H9 (cell line): ENCODE results near the gene PALD1. TPM values are rescaled to one million over a fixed set of nuclear protein-coding genes. Genes with fewer than 3 reads are reported as not detected.

ENCODE experiments used
- DNase-seq: peaks from one replicate; pipeline ENCODE4 v3.0.0-alpha.2; 2017
- H2AFZ ChIP-seq: one replicate; pipeline ENCODE4 v1.6.1; 2013; ENCODE audit warnings: mild to moderate bottlenecking, low read length, control low read depth, moderate library complexity
- H2AK5ac ChIP-seq: 2 replicates; pipeline ENCODE4 v1.6.1; 2013; ENCODE audit warnings: low read length, control low read depth, mixed read lengths; ENCODE audit not compliant: insufficient read length
- H2BK120ac ChIP-seq: one replicate; pipeline ENCODE4 v1.6.1; 2013; ENCODE audit warnings: low read depth, mild to moderate bottlenecking, low read length, control low read depth, inconsistent platforms; ENCODE audit not compliant: poor library complexity, severe bottlenecking
- H2BK12ac ChIP-seq: 2 replicates; pipeline ENCODE4 v1.6.1; 2013; ENCODE audit warnings: low read length, control low read depth, mixed read lengths, low read depth; ENCODE audit not compliant: insufficient read length
- H2BK15ac ChIP-seq: 2 replicates; pipeline ENCODE4 v1.6.1; 2013; ENCODE audit warnings: low read depth, low read length, control low read depth
- H2BK20ac ChIP-seq: one replicate; pipeline ENCODE4 v1.6.1; 2013; ENCODE audit warnings: low read depth, mild to moderate bottlenecking, low read length, control low read depth, inconsistent platforms; ENCODE audit not compliant: poor library complexity, severe bottlenecking
- H2BK5ac ChIP-seq: 2 replicates; pipeline ENCODE4 v1.6.1; 2013; ENCODE audit warnings: low read length, control low read depth, mixed read lengths; ENCODE audit not compliant: insufficient read length
- H3K14ac ChIP-seq: 2 replicates; pipeline ENCODE4 v1.6.1; 2013; ENCODE audit warnings: low read length, control low read depth; ENCODE audit not compliant: insufficient read depth
- H3K18ac ChIP-seq: 2 replicates; pipeline ENCODE4 v1.6.1; 2013; ENCODE audit warnings: low read depth, mild to moderate bottlenecking, mixed read lengths, low read length, control low read depth; ENCODE audit not compliant: insufficient read length
- H3K23ac ChIP-seq: 2 replicates; pipeline ENCODE4 v1.6.1; 2013; ENCODE audit warnings: low read length, control low read depth, mixed read lengths, low read depth; ENCODE audit not compliant: insufficient read length
- H3K23me2 ChIP-seq: 2 replicates; pipeline ENCODE4 v1.6.1; 2013; ENCODE audit warnings: low read depth, mild to moderate bottlenecking, mixed read lengths, low read length, control low read depth; ENCODE audit not compliant: insufficient read length, poor library complexity, severe bottlenecking
- H3K27ac ChIP-seq: 2 replicates; pipeline ENCODE4 v1.5.1; 2013; ENCODE audit warnings: low read length, control low read depth, mixed read lengths, low read depth; ENCODE audit not compliant: insufficient read length
- H3K27me3 ChIP-seq: 2 replicates; pipeline ENCODE4 v1.6.1; 2013; ENCODE audit warnings: low read length, control low read depth, inconsistent platforms; ENCODE audit not compliant: insufficient read depth
- H3K4ac ChIP-seq: 2 replicates; pipeline ENCODE4 v1.6.1; 2013; ENCODE audit warnings: low read depth, mild to moderate bottlenecking, control low read depth, inconsistent platforms, low read length, moderate library complexity
- H3K4me1 ChIP-seq: 2 replicates; pipeline ENCODE4 v1.6.1; 2013; ENCODE audit warnings: low read length, control low read depth, inconsistent platforms; ENCODE audit not compliant: insufficient read depth
- H3K4me2 ChIP-seq: 2 replicates; pipeline ENCODE4 v1.6.1; 2013; ENCODE audit warnings: low read length, control low read depth, mixed read lengths; ENCODE audit not compliant: insufficient read length, insufficient read depth
- H3K56ac ChIP-seq: 2 replicates; pipeline ENCODE4 v1.6.1; 2013; ENCODE audit warnings: low read depth, mild to moderate bottlenecking, mixed read lengths, low read length, control low read depth; ENCODE audit not compliant: insufficient read length
- H3K79me1 ChIP-seq: 2 replicates; pipeline ENCODE4 v1.6.1; 2013; ENCODE audit warnings: low read depth, mild to moderate bottlenecking, moderate library complexity, low read length, control low read depth, inconsistent platforms; ENCODE audit not compliant: insufficient read depth, poor library complexity, severe bottlenecking
- H3K79me2 ChIP-seq: 2 replicates; pipeline ENCODE4 v1.6.1; 2013; ENCODE audit warnings: low read length, control low read depth, inconsistent platforms; ENCODE audit not compliant: insufficient read depth
- H3K9ac ChIP-seq: 2 replicates; pipeline ENCODE4 v1.6.1; 2013; ENCODE audit warnings: low read length, control low read depth, mixed read lengths; ENCODE audit not compliant: insufficient read length; ENCODE audit errors: extremely low read depth
- H3K9me3 ChIP-seq: one replicate; pipeline ENCODE4 v1.6.1; 2013; ENCODE audit warnings: low read depth, low read length, inconsistent platforms; ENCODE audit not compliant: control insufficient read depth
- H3T11ph ChIP-seq: one replicate; pipeline ENCODE4 v1.6.1; 2013; ENCODE audit warnings: mild to moderate bottlenecking, low read length, control low read depth, inconsistent platforms
- H4K20me1 ChIP-seq: one replicate; pipeline ENCODE4 v1.6.1; 2013; ENCODE audit not compliant: control insufficient read depth, insufficient read length, insufficient read depth
- H4K5ac ChIP-seq: 2 replicates; pipeline ENCODE4 v1.6.1; 2013; ENCODE audit warnings: low read depth, mild to moderate bottlenecking, mixed read lengths, low read length, control low read depth; ENCODE audit not compliant: insufficient read length
- H4K8ac ChIP-seq: replicated peaks from 2 replicates; pipeline ENCODE4 v1.6.1; 2013; ENCODE audit warnings: low read length, control low read depth, mixed read lengths, low read depth; ENCODE audit not compliant: insufficient read length
- H4K91ac ChIP-seq: 2 replicates; pipeline ENCODE4 v1.6.1; 2013; ENCODE audit warnings: low read depth, mild to moderate bottlenecking, moderate library complexity, mixed read lengths, low read length, control low read depth; ENCODE audit not compliant: insufficient read length
- H3K27ac Mint-ChIP-seq, 3 experiments: 2 replicates in 2 of 3; 3 replicates in 1 of 3; pipeline ENCODE4 v1.8.0; 2020 to 2021; ENCODE audit warnings: mixed read lengths in 3 of 3, mild to moderate bottlenecking in 1 of 3, moderate library complexity in 1 of 3
- H3K27me3 Mint-ChIP-seq: 2 replicates; pipeline ENCODE4 v1.8.0; 2021; ENCODE audit warnings: low read depth, mild to moderate bottlenecking, moderate library complexity, mixed read lengths
- H3K36me3 Mint-ChIP-seq, 3 experiments: 2 replicates in 2 of 3; 3 replicates in 1 of 3; pipeline ENCODE4 v1.8.0; 2020 to 2021; ENCODE audit warnings: low read depth in 3 of 3, mixed read lengths in 3 of 3; ENCODE audit not compliant: insufficient read depth in 1 of 3
- H3K4me1 Mint-ChIP-seq, 2 experiments: 2 replicates each; pipeline ENCODE4 v1.8.0; 2020; ENCODE audit warnings: mixed read lengths in 2 of 2
- H3K4me3 Mint-ChIP-seq, 2 experiments: 2 replicates in 1 of 2; 3 replicates in 1 of 2; pipeline ENCODE4 v1.8.0; 2020 to 2021; ENCODE audit warnings: mild to moderate bottlenecking in 2 of 2, mixed read lengths in 2 of 2, moderate library complexity in 1 of 2
- H3K9me3 Mint-ChIP-seq, 2 experiments: 2 replicates in 1 of 2; 3 replicates in 1 of 2; pipeline ENCODE4 v1.8.0; 2020; ENCODE audit warnings: mild to moderate bottlenecking in 2 of 2, mixed read lengths in 2 of 2, moderate library complexity in 1 of 2
- WGBS: extraction: QIAGEN DNeasy Blood & Tissue Kit; methylation state at CpG from one replicate; pipeline ENCODE4 v1.1.7; 2013; ENCODE audit warnings: missing lambda C conversion rate, low lambda C conversion rate, mixed read lengths; ENCODE audit not compliant: insufficient read length; ENCODE audit errors: extremely low coverage; 5-methylcytosine and 5-hydroxymethylcytosine counted together
- total RNA-seq: library from RNA; stranded (reverse); gene quantifications from 2 replicates; pipeline ENCODE4 v1.2.1, GENCODE V29; 2021
- TF ChIP-seq, protein P1 (sequence below): fragments of 200-600 bp; sonication (generic); conservative IDR thresholded peaks from 3 replicates; pipeline ENCODE4 v1.8.0; 2021; ENCODE audit warnings: antibody characterized with exemption, mild to moderate bottlenecking

Gene PALD1
- total RNA-seq, 1 experiment from 2014 or later, result 21.1 TPM

- Histone ChIP-seq H3K27ac (no peak overlapping the region), H2BK5ac (no peak overlapping the region), H2AFZ (no peak overlapping the region), H3K23ac (no peak overlapping the region), H3K14ac (no peak overlapping the region), H3K23me2 (no peaks in the 10 kb centered on the region), H3K18ac (no peak overlapping the region), H3T11ph (no peak overlapping the region), H3K4me1 (no peaks in the 10 kb centered on the region; the same call in 1 of the 2 replicates), H3K9me3 (no peaks in the 10 kb centered on the region), H2BK20ac (no peak overlapping the region), H3K4me2 (no peak overlapping the region), H2BK120ac (no peak overlapping the region), H3K9ac (no peak overlapping the region), H3K27me3 (no peaks in the 10 kb centered on the region), H3K4ac (no peak overlapping the region), H3K79me2 (peaks cover 8% of the 10 kb centered on the region), H3K79me1 (no peaks in the 10 kb centered on the region), H2BK15ac (no peak overlapping the region), H4K5ac (no peak overlapping the region), H4K91ac (no peak overlapping the region), H3K56ac (no peak overlapping the region), H4K20me1 (no peaks in the 10 kb centered on the region), H2BK12ac (no peak overlapping the region), H4K8ac (no peak overlapping the region), H2AK5ac (no peak overlapping the region)
- H3K9me3 Mint-ChIP-seq, result no peaks in the 10 kb centered on the region
- TF ChIP-seq, protein P1, sequence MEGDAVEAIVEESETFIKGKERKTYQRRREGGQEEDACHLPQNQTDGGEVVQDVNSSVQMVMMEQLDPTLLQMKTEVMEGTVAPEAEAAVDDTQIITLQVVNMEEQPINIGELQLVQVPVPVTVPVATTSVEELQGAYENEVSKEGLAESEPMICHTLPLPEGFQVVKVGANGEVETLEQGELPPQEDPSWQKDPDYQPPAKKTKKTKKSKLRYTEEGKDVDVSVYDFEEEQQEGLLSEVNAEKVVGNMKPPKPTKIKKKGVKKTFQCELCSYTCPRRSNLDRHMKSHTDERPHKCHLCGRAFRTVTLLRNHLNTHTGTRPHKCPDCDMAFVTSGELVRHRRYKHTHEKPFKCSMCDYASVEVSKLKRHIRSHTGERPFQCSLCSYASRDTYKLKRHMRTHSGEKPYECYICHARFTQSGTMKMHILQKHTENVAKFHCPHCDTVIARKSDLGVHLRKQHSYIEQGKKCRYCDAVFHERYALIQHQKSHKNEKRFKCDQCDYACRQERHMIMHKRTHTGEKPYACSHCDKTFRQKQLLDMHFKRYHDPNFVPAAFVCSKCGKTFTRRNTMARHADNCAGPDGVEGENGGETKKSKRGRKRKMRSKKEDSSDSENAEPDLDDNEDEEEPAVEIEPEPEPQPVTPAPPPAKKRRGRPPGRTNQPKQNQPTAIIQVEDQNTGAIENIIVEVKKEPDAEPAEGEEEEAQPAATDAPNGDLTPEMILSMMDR, result no peak
- peak overlapping the region in 2 of 3 experiments; percentile 14 to 55; a peak in 2 of 7 replicates for H3K27ac Mint-ChIP-seq
- H3K4me1 Mint-ChIP-seq, result peaks cover 8 to 10% of the 10 kb centered on the region in 2 experiments
- no peak overlapping the region for H3K4me3 Mint-ChIP-seq
- WGBS, result no CpG with 5 or more reads among the region's 9 CpGs
- H3K27me3 Mint-ChIP-seq, result no peaks in the 10 kb centered on the region; the same call in 1 of the 2 replicates
- H3K36me3 Mint-ChIP-seq, result peaks cover 0 to 90% (median 6%) of the 10 kb centered on the region in 3 experiments; a peak in 6 of 7 replicates
- no peak for DNase-seq
Measured at GRCh38 chr10:70433581-70434280, 44.8 kb upstream of the PALD1 start.
